COLO668 (cell line): Measurements from ENCODE around the gene PSMD13.

Experiments used
- DNase-seq: peaks from one replicate; lab custom pipeline; 2025; ENCODE audit not compliant: unreplicated experiment; lab: John Stamatoyannopoulos, UW

The PSMD13 gene

GRCh38 chr11:270451-271318 is 33.9 kb downstream of the PSMD13 start:
- no peak for DNase-seq

- no peak for DNase-seq
Observed at GRCh38 chr11:271319-271715, 34.5 kb downstream of the PSMD13 start.

- DNase-seq = no peak
Observed at GRCh38 chr11:272195-272930, 35.6 kb downstream of the PSMD13 start.

GRCh38 chr11:272931-273198 is 36.1 kb downstream of the PSMD13 start:
- DNase-seq = no peak

GRCh38 chr11:276219-276618 is 39.4 kb downstream of the PSMD13 start:
- DNase-seq = no peak

- no peak for DNase-seq
Observed at GRCh38 chr11:278001-278951, 41.5 kb downstream of the PSMD13 start, which contains the start of gene NLRP6. Gene NLRP6, plus strand, starts transcription at chr11:278407. Its CDS starts 163 bp downstream, at chr11:278570.

GRCh38 chr11:279040-279965 is 42.5 kb downstream of the PSMD13 start:
- no peak for DNase-seq

GRCh38 chr11:279966-280705 is 43.4 kb downstream of the PSMD13 start:
- DNase-seq = peak; percentile 3

- DNase-seq = no peak
Observed at GRCh38 chr11:280706-281485, 44.1 kb downstream of the PSMD13 start.

GRCh38 chr11:281486-282161 is 44.8 kb downstream of the PSMD13 start:
- DNase-seq = no peak

- no peak for DNase-seq
Observed at GRCh38 chr11:282171-282570, 45.4 kb downstream of the PSMD13 start.

GRCh38 chr11:282630-283360 is 46.0 kb downstream of the PSMD13 start:
- DNase-seq = no peak

- no peak for DNase-seq
Observed at GRCh38 chr11:283405-284104, 46.8 kb downstream of the PSMD13 start.

GRCh38 chr11:284105-285020 is 47.6 kb downstream of the PSMD13 start:
- no peak for DNase-seq

- no peak for DNase-seq
Observed at GRCh38 chr11:285021-285893, 48.5 kb downstream of the PSMD13 start.
